GM19452 (cell line): ENCODE measurements around the gene PLXNB1.

Source experiments
- ATAC-seq: cut with Tn5 transposase; IDR thresholded peaks from one replicate; pipeline ENCODE4 v1.9.1; 2021; ENCODE audit not compliant: unreplicated experiment

PLXNB1 gene

GRCh38 chr3:48435223-48435595, 5.3 kb upstream of the PLXNB1 start:
- ATAC-seq: no peak

GRCh38 chr3:48434591-48435222, 4.8 kb upstream of the PLXNB1 start:
- no peak for ATAC-seq

GRCh38 chr3:48433472-48434118, 3.7 kb upstream of the PLXNB1 start:
- no peak for ATAC-seq

- ATAC-seq: no peak
These were observed 2.8 kb upstream of the PLXNB1 start for GRCh38 chr3:48432411-48433371.

GRCh38 chr3:48431224-48432029, 1.5 kb upstream of the PLXNB1 start:
- no peak for ATAC-seq

- ATAC-seq: no peak
These were observed 819 bp upstream of the PLXNB1 start for GRCh38 chr3:48430708-48431101.

GRCh38 chr3:48429317-48429959, 448 bp downstream of the PLXNB1 start:
- no peak for ATAC-seq

GRCh38 chr3:48428572-48429316, 1.1 kb downstream of the PLXNB1 start:
- no peak for ATAC-seq

GRCh38 chr3:48428088-48428571, 1.8 kb downstream of the PLXNB1 start:
- no peak for ATAC-seq

GRCh38 chr3:48427630-48427962, 2.3 kb downstream of the PLXNB1 start:
- ATAC-seq: no peak

GRCh38 chr3:48426944-48427629, 2.8 kb downstream of the PLXNB1 start:
- no peak for ATAC-seq

- ATAC-seq: no peak
These were observed 3.4 kb downstream of the PLXNB1 start for GRCh38 chr3:48426401-48426909.

GRCh38 chr3:48425281-48425812, 4.5 kb downstream of the PLXNB1 start:
- ATAC-seq: no peak

- no peak for ATAC-seq
These were observed 5.8 kb downstream of the PLXNB1 start for GRCh38 chr3:48423883-48424695.

- no peak for ATAC-seq
These were observed 6.5 kb downstream of the PLXNB1 start for GRCh38 chr3:48423241-48423882.

GRCh38 chr3:48422681-48423080, 7.2 kb downstream of the PLXNB1 start:
- ATAC-seq: no peak

- ATAC-seq: no peak
These were observed 7.6 kb downstream of the PLXNB1 start for GRCh38 chr3:48422272-48422671.
